Thyroid gland (tissue), 4 donors: ENCODE data around the gene LASP1NB.

Experiments used
- POLR2A ChIP-seq, 2 donors: fragments of 450-650 bp; IDR thresholded peaks; one replicate each; pipeline ENCODE4 v1.6.1; 2017; ENCODE audit warnings: antibody characterized with exemption in 2 of 2, mild to moderate bottlenecking in 2 of 2, moderate library complexity in 1 of 2
- TF ChIP-seq, protein P1 (sequence below), 6 experiments: fragments of 200-600 bp in 3 of 6; fragments of 450-650 bp in 3 of 6; sonication (generic) in 3 of 6; IDR thresholded peaks; one replicate each; pipeline ENCODE4 v1.5.1; 2016 to 2019; ENCODE audit warnings: antibody characterized with exemption in 6 of 6, mild to moderate bottlenecking in 2 of 6, inconsistent platforms in 1 of 6, moderate library complexity in 1 of 6

DNA sequence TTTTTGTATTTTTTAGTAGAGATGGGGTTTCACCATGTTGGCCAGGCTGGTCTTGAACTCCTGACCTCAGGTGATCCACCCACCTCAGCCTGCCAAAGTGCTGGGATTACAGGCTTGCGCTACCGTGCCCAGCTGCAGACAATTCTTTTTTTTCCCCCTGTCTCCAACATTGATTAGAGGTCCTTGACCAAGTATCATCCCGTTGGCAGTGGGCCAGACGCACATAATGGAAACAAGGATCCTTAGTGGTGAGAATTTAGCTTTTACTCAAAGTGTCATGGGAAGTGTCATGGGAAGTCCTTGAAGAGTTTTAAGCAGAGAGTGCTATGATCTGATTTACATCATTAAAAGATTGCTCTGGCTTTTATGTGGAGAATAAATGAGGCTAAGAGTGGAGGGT is 43.9 kb downstream of the LASP1NB start:
- TF ChIP-seq POLR2A (IDR thresholded peaks at IDR 0.05): no peak
- TF ChIP-seq, protein P1, sequence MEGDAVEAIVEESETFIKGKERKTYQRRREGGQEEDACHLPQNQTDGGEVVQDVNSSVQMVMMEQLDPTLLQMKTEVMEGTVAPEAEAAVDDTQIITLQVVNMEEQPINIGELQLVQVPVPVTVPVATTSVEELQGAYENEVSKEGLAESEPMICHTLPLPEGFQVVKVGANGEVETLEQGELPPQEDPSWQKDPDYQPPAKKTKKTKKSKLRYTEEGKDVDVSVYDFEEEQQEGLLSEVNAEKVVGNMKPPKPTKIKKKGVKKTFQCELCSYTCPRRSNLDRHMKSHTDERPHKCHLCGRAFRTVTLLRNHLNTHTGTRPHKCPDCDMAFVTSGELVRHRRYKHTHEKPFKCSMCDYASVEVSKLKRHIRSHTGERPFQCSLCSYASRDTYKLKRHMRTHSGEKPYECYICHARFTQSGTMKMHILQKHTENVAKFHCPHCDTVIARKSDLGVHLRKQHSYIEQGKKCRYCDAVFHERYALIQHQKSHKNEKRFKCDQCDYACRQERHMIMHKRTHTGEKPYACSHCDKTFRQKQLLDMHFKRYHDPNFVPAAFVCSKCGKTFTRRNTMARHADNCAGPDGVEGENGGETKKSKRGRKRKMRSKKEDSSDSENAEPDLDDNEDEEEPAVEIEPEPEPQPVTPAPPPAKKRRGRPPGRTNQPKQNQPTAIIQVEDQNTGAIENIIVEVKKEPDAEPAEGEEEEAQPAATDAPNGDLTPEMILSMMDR (IDR thresholded peaks at IDR 0.05): no peak
